Tibial nerve (tissue), 4 donors: Measurements from ENCODE around the gene DHRS4.

Experiments
- EP300 ChIP-seq, 2 donors: sonication (generic); formaldehyde crosslinking; IDR thresholded peaks; one replicate each; pipeline ENCODE4 v1.6.1; 2017; ENCODE audit warnings: antibody characterized with exemption in 2 of 2, mild to moderate bottlenecking in 1 of 2
- POLR2A ChIP-seq, 2 donors: fragments of 450-650 bp; IDR thresholded peaks; one replicate each; pipeline ENCODE4 v1.6.1; 2017; ENCODE audit warnings: antibody characterized with exemption in 2 of 2, mild to moderate bottlenecking in 2 of 2, moderate library complexity in 2 of 2
- TF ChIP-seq, protein P1 (sequence below), 5 experiments: fragments of 200-600 bp in 3 of 5; fragments of 450-650 bp in 2 of 5; sonication (generic) in 3 of 5; IDR thresholded peaks; one replicate each; pipeline ENCODE4 v1.5.1; 2016 to 2019; ENCODE audit warnings: antibody characterized with exemption in 5 of 5, mild to moderate bottlenecking in 3 of 5, moderate library complexity in 2 of 5

DNA sequence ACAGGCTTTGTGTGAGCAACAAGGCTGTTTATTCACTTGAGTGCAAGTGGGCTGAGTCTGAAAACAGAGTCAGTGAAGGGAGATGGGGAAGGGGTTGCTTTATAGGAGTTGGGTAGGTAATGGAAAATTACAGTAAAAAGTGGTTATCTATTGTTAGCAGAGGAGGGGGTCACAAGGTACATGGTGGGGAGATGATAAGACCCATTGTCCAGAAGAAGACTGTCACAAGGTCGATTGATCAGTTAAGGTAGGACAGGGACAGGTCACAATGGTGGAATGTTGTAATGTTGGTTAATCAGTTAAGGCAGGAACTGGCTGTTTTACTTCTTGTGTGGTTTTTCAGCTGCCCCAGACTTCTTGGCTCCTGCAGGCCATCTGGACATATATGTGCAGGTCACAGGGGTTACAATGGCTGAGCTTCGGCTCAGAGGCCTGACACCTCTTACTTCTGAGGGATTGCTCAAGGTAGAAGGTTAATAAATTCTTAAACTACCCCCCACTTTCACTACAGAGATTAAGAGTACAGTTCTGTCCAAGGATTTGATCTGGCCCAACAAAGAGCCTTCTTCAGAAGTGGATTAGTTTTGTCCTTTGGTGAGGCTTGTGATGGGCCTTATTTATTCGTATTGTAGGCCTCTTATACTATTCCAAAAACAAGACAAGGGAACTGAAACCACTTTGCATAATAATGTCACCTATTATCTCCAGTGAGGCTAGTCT, 13.8 kb upstream of the DHRS4 start:
- TF ChIP-seq, protein P1, sequence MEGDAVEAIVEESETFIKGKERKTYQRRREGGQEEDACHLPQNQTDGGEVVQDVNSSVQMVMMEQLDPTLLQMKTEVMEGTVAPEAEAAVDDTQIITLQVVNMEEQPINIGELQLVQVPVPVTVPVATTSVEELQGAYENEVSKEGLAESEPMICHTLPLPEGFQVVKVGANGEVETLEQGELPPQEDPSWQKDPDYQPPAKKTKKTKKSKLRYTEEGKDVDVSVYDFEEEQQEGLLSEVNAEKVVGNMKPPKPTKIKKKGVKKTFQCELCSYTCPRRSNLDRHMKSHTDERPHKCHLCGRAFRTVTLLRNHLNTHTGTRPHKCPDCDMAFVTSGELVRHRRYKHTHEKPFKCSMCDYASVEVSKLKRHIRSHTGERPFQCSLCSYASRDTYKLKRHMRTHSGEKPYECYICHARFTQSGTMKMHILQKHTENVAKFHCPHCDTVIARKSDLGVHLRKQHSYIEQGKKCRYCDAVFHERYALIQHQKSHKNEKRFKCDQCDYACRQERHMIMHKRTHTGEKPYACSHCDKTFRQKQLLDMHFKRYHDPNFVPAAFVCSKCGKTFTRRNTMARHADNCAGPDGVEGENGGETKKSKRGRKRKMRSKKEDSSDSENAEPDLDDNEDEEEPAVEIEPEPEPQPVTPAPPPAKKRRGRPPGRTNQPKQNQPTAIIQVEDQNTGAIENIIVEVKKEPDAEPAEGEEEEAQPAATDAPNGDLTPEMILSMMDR (IDR thresholded peaks at IDR 0.05) = no peak
- no peak for TF ChIP-seq POLR2A (IDR thresholded peaks at IDR 0.05)
- TF ChIP-seq EP300 (IDR thresholded peaks at IDR 0.05) = no peak
